Measurements from ENCODE around the gene IL1R2. TPM values are rescaled to one million over a fixed set of nuclear protein-coding genes. Genes with fewer than 3 reads are reported as not detected.

The IL1R2 gene
- total RNA-seq, 2 donors from 2014 or later, result 0.73 TPM; not detected in 1

GRCh38 chr2:101969723-101970122 is 22.0 kb upstream of the IL1R2 start:
- Histone ChIP-seq H3K4me1 (ENCODE audit: control insufficient read depth, insufficient read depth, low read length) (peaks cover 4% of the 10 kb centered on the region), H3K9me3 (ENCODE audit: control insufficient read depth, low read length) (peaks cover 17% of the 10 kb centered on the region), H3K9ac (ENCODE audit: extremely low read depth, low read length, poor library complexity, severe bottlenecking) (no peak overlapping the region), H3K4me3 (ENCODE audit: low read length) (no peak overlapping the region), H3K27ac (ENCODE audit: low read depth, low read length) (no peak overlapping the region), H3K36me3 (ENCODE audit: control insufficient read depth, insufficient read depth, low read length) (no peaks in the 10 kb centered on the region), H3K27me3 (ENCODE audit: control insufficient read depth, insufficient read depth, low read length, poor library complexity, severe bottlenecking) (no peaks in the 10 kb centered on the region)
- peak; percentile 66 for DNase-seq
- peaks cover 9% of the 10 kb centered on the region for H3K9me3 Mint-ChIP-seq
- no peaks in the 10 kb centered on the region for H3K27me3 Mint-ChIP-seq (ENCODE audit: insufficient read depth)
- WGBS, 2 experiments (ENCODE audit: insufficient coverage in 1 of 2, insufficient read length in 1 of 2), result 80 to 85% methylated on average over 3 of the region's 3 CpGs
- H3K27ac Mint-ChIP-seq, result no peak overlapping the region
- no peaks in the 10 kb centered on the region for H3K36me3 Mint-ChIP-seq (ENCODE audit: low read depth)
- no peak overlapping the region for H3K4me3 Mint-ChIP-seq
- H3K4me1 Mint-ChIP-seq, result peaks cover 7% of the 10 kb centered on the region
- TF ChIP-seq CTCF (conservative IDR thresholded peaks at IDR 0.05), result no peak

- H3K9me3 Mint-ChIP-seq, result peaks cover 9% of the 10 kb centered on the region
- no peak for TF ChIP-seq CTCF (conservative IDR thresholded peaks at IDR 0.05)
- H3K36me3 Mint-ChIP-seq (ENCODE audit: low read depth), result no peaks in the 10 kb centered on the region
- no peak overlapping the region for H3K4me3 Mint-ChIP-seq
- no peak overlapping the region for H3K9ac ChIP-seq (ENCODE audit: extremely low read depth, low read length, poor library complexity, severe bottlenecking)
- peaks cover 4% of the 10 kb centered on the region for H3K4me1 ChIP-seq (ENCODE audit: control insufficient read depth, insufficient read depth, low read length)
- no peaks in the 10 kb centered on the region for H3K36me3 ChIP-seq (ENCODE audit: control insufficient read depth, insufficient read depth, low read length)
- H3K27me3 ChIP-seq (ENCODE audit: control insufficient read depth, insufficient read depth, low read length, poor library complexity, severe bottlenecking), result no peaks in the 10 kb centered on the region
- no CpG with 5 or more reads among the region's 1 CpG for WGBS, 2 experiments (ENCODE audit: insufficient coverage in 1 of 2, insufficient read length in 1 of 2)
- H3K4me3 ChIP-seq (ENCODE audit: low read length), result no peak overlapping the region
- no peak overlapping the region for H3K27ac ChIP-seq (ENCODE audit: low read depth, low read length)
- H3K27ac Mint-ChIP-seq, result no peak overlapping the region
- H3K9me3 ChIP-seq (ENCODE audit: control insufficient read depth, low read length), result peaks cover 17% of the 10 kb centered on the region
- DNase-seq, result no peak
- peaks cover 7% of the 10 kb centered on the region for H3K4me1 Mint-ChIP-seq
- no peaks in the 10 kb centered on the region for H3K27me3 Mint-ChIP-seq (ENCODE audit: insufficient read depth)
These were observed 20.9 kb upstream of the IL1R2 start for GRCh38 chr2:101970901-101971300.

- TF ChIP-seq CTCF (conservative IDR thresholded peaks at IDR 0.05), result no peak
- H3K4me3 Mint-ChIP-seq, result no peak overlapping the region
- H3K36me3 Mint-ChIP-seq (ENCODE audit: low read depth), result no peaks in the 10 kb centered on the region
- peaks cover 9% of the 10 kb centered on the region for H3K9me3 Mint-ChIP-seq
- Histone ChIP-seq H3K9ac (ENCODE audit: extremely low read depth, low read length, poor library complexity, severe bottlenecking) (no peak overlapping the region), H3K4me1 (ENCODE audit: control insufficient read depth, insufficient read depth, low read length) (peaks cover 4% of the 10 kb centered on the region), H3K9me3 (ENCODE audit: control insufficient read depth, low read length) (peaks cover 17% of the 10 kb centered on the region), H3K36me3 (ENCODE audit: control insufficient read depth, insufficient read depth, low read length) (no peaks in the 10 kb centered on the region), H3K27ac (ENCODE audit: low read depth, low read length) (no peak overlapping the region), H3K27me3 (ENCODE audit: control insufficient read depth, insufficient read depth, low read length, poor library complexity, severe bottlenecking) (no peaks in the 10 kb centered on the region), H3K4me3 (ENCODE audit: low read length) (no peak overlapping the region)
- peaks cover 7% of the 10 kb centered on the region for H3K4me1 Mint-ChIP-seq
- H3K27me3 Mint-ChIP-seq (ENCODE audit: insufficient read depth), result no peaks in the 10 kb centered on the region
- DNase-seq, result no peak
- no peak overlapping the region for H3K27ac Mint-ChIP-seq
These were observed 19.9 kb upstream of the IL1R2 start for GRCh38 chr2:101971836-101972235.

Data from endodermal cell (in vitro differentiated cells).